WTC11 (cell line): ENCODE measurements around the gene WFDC2.

Experiments used
- ATF3 ChIP-seq: sonication (generic); formaldehyde crosslinking; conservative IDR thresholded peaks from 2 replicates; pipeline ENCODE4 v1.8.1; 2022; ENCODE audit warnings: mild to moderate bottlenecking, missing genetic modification reagents
- ESRRA ChIP-seq: sonication (generic); formaldehyde crosslinking; IDR thresholded peaks from 2 replicates; pipeline ENCODE4 v1.8.1; 2022; ENCODE audit warnings: mild to moderate bottlenecking, missing genetic modification reagents, borderline replicate concordance
- NR1H2 ChIP-seq: sonication (generic); formaldehyde crosslinking; IDR thresholded peaks from 2 replicates; pipeline ENCODE4 v1.9.0; 2021; ENCODE audit warnings: mild to moderate bottlenecking, moderate library complexity, missing genetic modification reagents
- NR3C1 ChIP-seq: sonication (generic); formaldehyde crosslinking; conservative IDR thresholded peaks from 2 replicates; pipeline ENCODE4 v1.8.1; 2023; ENCODE audit warnings: low read depth, mild to moderate bottlenecking, missing genetic modification reagents
- SOX15 ChIP-seq: fragments of 250-450 bp; sonication (Bioruptor Pico); IDR thresholded peaks from 2 replicates; pipeline ENCODE4 v1.9.0; 2021; ENCODE audit warnings: mild to moderate bottlenecking
- ZBTB21 ChIP-seq: sonication (generic); formaldehyde crosslinking; IDR thresholded peaks from 2 replicates; pipeline ENCODE4 v1.8.1; 2023; ENCODE audit warnings: mild to moderate bottlenecking, missing genetic modification reagents, borderline replicate concordance
- ZNF281 ChIP-seq: sonication (generic); formaldehyde crosslinking; IDR thresholded peaks from 2 replicates; pipeline ENCODE4 v1.8.0; 2023; ENCODE audit warnings: mild to moderate bottlenecking, missing genetic modification reagents
- TF ChIP-seq, protein P1 (sequence below): fragments of 200-600 bp; IDR thresholded peaks from 2 replicates; pipeline ENCODE4 v1.8.0; 2022; ENCODE audit warnings: antibody characterized with exemption
- TF ChIP-seq, protein P2 (sequence below): sonication (generic); formaldehyde crosslinking; IDR thresholded peaks from 2 replicates; pipeline ENCODE4 v1.8.1; 2023; ENCODE audit warnings: mild to moderate bottlenecking, missing genetic modification reagents
- TF ChIP-seq, protein P3 (sequence below): sonication (generic); formaldehyde crosslinking; IDR thresholded peaks from 2 replicates; pipeline ENCODE4 v1.8.0; 2022; ENCODE audit warnings: mild to moderate bottlenecking, missing genetic modification reagents

DNA sequence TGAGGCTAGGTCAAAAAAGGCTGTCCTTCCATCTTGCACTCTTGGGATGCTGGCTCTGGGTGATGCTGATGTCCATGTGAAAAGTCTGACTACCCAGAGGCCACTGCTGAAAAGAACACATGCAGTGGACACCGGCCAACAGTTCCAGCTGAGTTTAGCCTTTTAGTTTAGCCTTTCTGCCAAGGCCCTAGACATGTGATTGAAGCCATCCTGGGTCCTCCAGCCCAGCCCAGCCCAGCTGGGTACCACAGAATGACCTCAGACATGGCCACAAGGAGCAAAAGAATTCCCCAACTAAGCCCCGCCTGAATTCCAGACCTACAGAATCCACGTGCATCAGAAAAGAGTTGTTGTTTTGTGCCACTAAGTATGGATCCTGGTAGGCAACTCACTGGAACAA is 36.2 kb upstream of the WFDC2 start:
- TF ChIP-seq, protein P1, sequence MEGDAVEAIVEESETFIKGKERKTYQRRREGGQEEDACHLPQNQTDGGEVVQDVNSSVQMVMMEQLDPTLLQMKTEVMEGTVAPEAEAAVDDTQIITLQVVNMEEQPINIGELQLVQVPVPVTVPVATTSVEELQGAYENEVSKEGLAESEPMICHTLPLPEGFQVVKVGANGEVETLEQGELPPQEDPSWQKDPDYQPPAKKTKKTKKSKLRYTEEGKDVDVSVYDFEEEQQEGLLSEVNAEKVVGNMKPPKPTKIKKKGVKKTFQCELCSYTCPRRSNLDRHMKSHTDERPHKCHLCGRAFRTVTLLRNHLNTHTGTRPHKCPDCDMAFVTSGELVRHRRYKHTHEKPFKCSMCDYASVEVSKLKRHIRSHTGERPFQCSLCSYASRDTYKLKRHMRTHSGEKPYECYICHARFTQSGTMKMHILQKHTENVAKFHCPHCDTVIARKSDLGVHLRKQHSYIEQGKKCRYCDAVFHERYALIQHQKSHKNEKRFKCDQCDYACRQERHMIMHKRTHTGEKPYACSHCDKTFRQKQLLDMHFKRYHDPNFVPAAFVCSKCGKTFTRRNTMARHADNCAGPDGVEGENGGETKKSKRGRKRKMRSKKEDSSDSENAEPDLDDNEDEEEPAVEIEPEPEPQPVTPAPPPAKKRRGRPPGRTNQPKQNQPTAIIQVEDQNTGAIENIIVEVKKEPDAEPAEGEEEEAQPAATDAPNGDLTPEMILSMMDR = no peak
- TF ChIP-seq ATF3 (CRISPR knock-in tag) (no peak), ZBTB21 (CRISPR knock-in tag) (no peak), SOX15 (CRISPR knock-in tag) (no peak), NR1H2 (CRISPR knock-in tag) (no peak), NR3C1 (CRISPR knock-in tag) (no peak), ZNF281 (CRISPR knock-in tag) (no peak), ESRRA (CRISPR knock-in tag) (no peak)
- TF ChIP-seq, protein P2, sequence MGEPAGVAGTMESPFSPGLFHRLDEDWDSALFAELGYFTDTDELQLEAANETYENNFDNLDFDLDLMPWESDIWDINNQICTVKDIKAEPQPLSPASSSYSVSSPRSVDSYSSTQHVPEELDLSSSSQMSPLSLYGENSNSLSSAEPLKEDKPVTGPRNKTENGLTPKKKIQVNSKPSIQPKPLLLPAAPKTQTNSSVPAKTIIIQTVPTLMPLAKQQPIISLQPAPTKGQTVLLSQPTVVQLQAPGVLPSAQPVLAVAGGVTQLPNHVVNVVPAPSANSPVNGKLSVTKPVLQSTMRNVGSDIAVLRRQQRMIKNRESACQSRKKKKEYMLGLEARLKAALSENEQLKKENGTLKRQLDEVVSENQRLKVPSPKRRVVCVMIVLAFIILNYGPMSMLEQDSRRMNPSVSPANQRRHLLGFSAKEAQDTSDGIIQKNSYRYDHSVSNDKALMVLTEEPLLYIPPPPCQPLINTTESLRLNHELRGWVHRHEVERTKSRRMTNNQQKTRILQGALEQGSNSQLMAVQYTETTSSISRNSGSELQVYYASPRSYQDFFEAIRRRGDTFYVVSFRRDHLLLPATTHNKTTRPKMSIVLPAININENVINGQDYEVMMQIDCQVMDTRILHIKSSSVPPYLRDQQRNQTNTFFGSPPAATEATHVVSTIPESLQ = no peak
- TF ChIP-seq, protein P3, sequence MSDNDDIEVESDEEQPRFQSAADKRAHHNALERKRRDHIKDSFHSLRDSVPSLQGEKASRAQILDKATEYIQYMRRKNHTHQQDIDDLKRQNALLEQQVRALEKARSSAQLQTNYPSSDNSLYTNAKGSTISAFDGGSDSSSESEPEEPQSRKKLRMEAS (CRISPR knock-in tag) = no peak
